ENCODE data around the gene PLEKHH3.

DNA sequence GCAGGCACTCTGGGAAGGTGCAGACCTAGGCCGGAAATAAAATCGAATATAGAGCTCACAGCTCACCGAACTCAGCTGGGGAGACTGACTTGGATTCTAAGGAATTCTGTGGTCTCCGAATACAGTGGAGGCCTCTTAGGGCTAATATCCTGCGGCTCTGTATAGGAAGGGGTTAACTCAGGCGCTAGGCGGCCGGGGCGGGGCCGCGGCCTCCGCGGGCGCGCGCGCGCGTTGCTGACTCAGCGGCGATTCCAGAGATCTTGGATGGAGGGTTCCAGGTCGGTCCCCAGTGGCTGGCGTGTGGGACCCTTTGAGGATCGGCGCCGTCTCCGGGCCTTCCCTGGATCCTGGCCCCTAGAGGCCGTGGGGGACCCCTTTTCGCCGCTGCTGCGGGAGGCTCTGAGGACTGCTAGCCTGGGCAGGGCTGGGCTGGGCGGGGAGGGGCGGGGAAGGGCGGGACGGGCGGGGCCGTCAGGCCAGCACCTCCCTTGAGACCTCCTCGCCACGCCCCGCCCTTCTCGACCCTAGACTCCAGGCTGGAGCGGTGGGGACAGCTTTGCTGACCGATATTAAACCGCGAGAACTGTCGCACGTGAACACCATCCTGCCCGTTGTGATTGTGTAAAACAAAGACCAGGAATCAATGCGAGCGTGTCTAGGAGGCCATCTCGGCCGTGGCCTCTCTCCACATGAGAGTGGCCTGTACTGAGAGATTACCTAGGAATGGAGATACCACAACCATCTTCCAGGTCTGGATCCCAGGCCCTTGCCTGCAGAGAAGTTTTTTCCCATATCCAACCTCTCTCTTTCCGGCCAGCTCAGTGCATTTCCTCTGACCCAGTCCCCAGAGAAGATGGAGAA is 1.4 kb upstream of the PLEKHH3 start:
- TF ChIP-seq EZH2 (IDR thresholded peaks at IDR 0.05; ENCODE audit: low read length), result no peak
- TF ChIP-seq, protein P1, sequence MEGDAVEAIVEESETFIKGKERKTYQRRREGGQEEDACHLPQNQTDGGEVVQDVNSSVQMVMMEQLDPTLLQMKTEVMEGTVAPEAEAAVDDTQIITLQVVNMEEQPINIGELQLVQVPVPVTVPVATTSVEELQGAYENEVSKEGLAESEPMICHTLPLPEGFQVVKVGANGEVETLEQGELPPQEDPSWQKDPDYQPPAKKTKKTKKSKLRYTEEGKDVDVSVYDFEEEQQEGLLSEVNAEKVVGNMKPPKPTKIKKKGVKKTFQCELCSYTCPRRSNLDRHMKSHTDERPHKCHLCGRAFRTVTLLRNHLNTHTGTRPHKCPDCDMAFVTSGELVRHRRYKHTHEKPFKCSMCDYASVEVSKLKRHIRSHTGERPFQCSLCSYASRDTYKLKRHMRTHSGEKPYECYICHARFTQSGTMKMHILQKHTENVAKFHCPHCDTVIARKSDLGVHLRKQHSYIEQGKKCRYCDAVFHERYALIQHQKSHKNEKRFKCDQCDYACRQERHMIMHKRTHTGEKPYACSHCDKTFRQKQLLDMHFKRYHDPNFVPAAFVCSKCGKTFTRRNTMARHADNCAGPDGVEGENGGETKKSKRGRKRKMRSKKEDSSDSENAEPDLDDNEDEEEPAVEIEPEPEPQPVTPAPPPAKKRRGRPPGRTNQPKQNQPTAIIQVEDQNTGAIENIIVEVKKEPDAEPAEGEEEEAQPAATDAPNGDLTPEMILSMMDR (optimal IDR thresholded peaks at IDR 0.05 in 1 of 3, IDR thresholded peaks at IDR 0.05 in 1 of 3, conservative IDR thresholded peaks at IDR 0.05 in 1 of 3; ENCODE audit: extremely low read depth in 1 of 3, insufficient read depth in 2 of 3, low read length in 3 of 3), result no peak
